Heart left ventricle (tissue), 16 donors: ENCODE results near the gene THBS1. TPM values are rescaled to one million over a fixed set of nuclear protein-coding genes. Genes with fewer than 3 reads are reported as not detected.

Experiments used
- ATAC-seq, 4 donors: fragments of 200-7000 bp; cut with Tn5 transposase; one replicate each; pipeline ENCODE4 v1.9.1; 2020 to 2022; ENCODE audit warnings: moderate library complexity in 4 of 4, mild to moderate bottlenecking in 3 of 4, moderate number of reproducible peaks in 1 of 4
- DNase-seq, 5 donors: peaks; one replicate each; pipeline ENCODE4 v3.0.0-alpha.2; 2020
- H3K27ac ChIP-seq, 12 donors: fragments of 200-600 bp; sonication (generic) in 4 of 12; one replicate each; pipeline versions ENCODE4 v1.5.0 to v1.8.0; 2016 to 2022; ENCODE audit warnings: mild to moderate bottlenecking in 2 of 12
- H3K27me3 ChIP-seq, 9 donors: fragments of 200-600 bp; sonication (generic) in 2 of 9; one replicate each; pipeline versions ENCODE4 v1.5.1 to v1.8.0; 2016 to 2022; ENCODE audit warnings: mild to moderate bottlenecking in 3 of 9
- H3K36me3 ChIP-seq, 9 donors: fragments of 200-600 bp; sonication (generic) in 2 of 9; one replicate each; pipeline versions ENCODE4 v1.5.0 to v1.8.0; 2018 to 2022; ENCODE audit warnings: mild to moderate bottlenecking in 2 of 9
- H3K4me1 ChIP-seq, 12 donors: fragments of 200-600 bp; sonication (generic) in 4 of 12; one replicate each; pipeline versions ENCODE4 v1.5.0 to v1.8.0; 2016 to 2022; ENCODE audit warnings: mild to moderate bottlenecking in 3 of 12
- H3K4me3 ChIP-seq, 12 donors: fragments of 200-600 bp; sonication (generic) in 4 of 12; one replicate each; pipeline versions ENCODE4 v1.5.0 to v1.8.0; 2017 to 2022; ENCODE audit warnings: mild to moderate bottlenecking in 9 of 12, moderate library complexity in 4 of 12
- H3K9me3 ChIP-seq, 12 donors: fragments of 200-600 bp; sonication (generic) in 4 of 12; one replicate each; pipeline versions ENCODE4 v1.5.0 to v1.8.0; 2016 to 2022; ENCODE audit warnings: mild to moderate bottlenecking in 1 of 12
- POLR2A ChIP-seq, 2 donors: fragments of 450-650 bp; IDR thresholded peaks; one replicate each; pipeline ENCODE4 v1.6.1; 2017; ENCODE audit warnings: antibody characterized with exemption in 2 of 2, mild to moderate bottlenecking in 2 of 2, moderate library complexity in 2 of 2
- WGBS, 4 donors: extraction: QIAGEN DNeasy Blood & Tissue Kit in 2 of 4; methylation state at CpG; one replicate each; pipeline versions ENCODE4 v1.1.5 to v1.1.7; 2013 to 2018; 5-methylcytosine and 5-hydroxymethylcytosine counted together
- intact Hi-C, 10 donors: fragments of 100-400 bp; cut with DNase I; formaldehyde crosslinking; loops; one replicate each; pipeline versions ENCODE4 v1.11.1 to v1.14.2; 2022
- polyA plus RNA-seq, 2 donors: library from polyadenylated mRNA; stranded (reverse); fragments of 200-250 nt; gene quantifications; one replicate each; pipeline ENCODE4 v1.2.3, GENCODE V29; 2013
- total RNA-seq, 9 donors: library from RNA; depleted of rRNA in 2 of 9; stranded (reverse); fragments of >200 nt in 2 of 9; fragmentation: NEBNext Ultra II Directional in 3 of 9; extraction: Animal tissue kit (Norgen Biotek cat#: 25700) in 3 of 9; gene quantifications; one replicate each; pipeline versions ENCODE4 v1.1.0 to v1.2.4, GENCODE V29; 2016 to 2023
- TF ChIP-seq, protein P1 (sequence below), 12 donors: fragments of 200-600 bp; sonication (generic) in 4 of 12; IDR thresholded peaks; one replicate each; pipeline versions ENCODE4 v1.5.0 to v1.8.0; 2018 to 2022; ENCODE audit warnings: antibody characterized with exemption in 12 of 12, mild to moderate bottlenecking in 5 of 12
- donor health status: ischemic (EF 13 %, LVEDD 7.1; RV severe dilation, severe dysfunction).
- donor health status: healthy with polysubstance abuse.
- donor health status: DM: no; HTN: yes; CAD: no.
- donor health status: DM: no; HTN: no; CAD: no.
- donor health status: ischemic (EF 25% LVEDD 6.9; RV normal size, moderate dysfunction).
- donor health status: ischemic (EF 25% LVEDD 5.7; RV mildly dilated, moderate dysfunction).
- donor health status: healthy.
- donor health status: DM: yes; HTN: yes; CAD: no.
- donor health status: ischemic (EF 35%, LVEDD 5.7; RV mildly dilated, moderate dysfunction).
- donor health status: nonischemic (EF 11% LVEDD 7.7; RV severe dilation, severe dysfunction).
- donor health status: DM: yes; HTN: yes; CAD: no.
- donor health status: PGD.
- donor health status: ischemic (EF 29% LVEDD 5.4; RV normal size, mild dysfunction).
- donor health status: nonischemic (EF 23%, LVEDD 6.1; RV moderate dilation, normal function).

Gene THBS1
- total and polyA plus RNA-seq, 11 donors = 8.5 to 573 (median 160) TPM

DNA sequence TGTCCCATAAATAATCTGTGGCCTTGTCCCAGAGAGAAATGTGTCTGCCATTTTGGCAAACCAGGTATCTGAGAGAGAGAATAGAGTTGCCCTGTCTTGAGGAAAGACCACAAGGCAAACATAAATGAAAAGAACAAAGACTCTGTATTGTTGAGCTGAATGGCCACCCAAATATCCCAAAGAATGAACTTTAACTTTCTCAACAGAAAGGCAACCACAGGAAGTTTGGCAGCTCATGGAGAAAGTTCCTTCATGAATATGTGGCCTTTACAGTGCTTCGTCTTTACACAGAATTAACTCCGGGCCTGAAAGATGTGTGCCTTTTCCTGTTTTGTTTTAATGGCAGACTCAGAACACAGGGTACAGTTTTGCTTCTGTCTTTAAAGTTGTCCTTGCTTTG is 41.4 kb upstream of the THBS1 start:
- Histone ChIP-seq H3K27ac (peak overlapping the region in 1 of 12 donors; percentile 56), H3K4me1 (peaks cover 0 to 9% (median 0%) of the 10 kb centered on the region in 12 donors), H3K9me3 (peaks cover 0 to under 1% (median 0%) of the 10 kb centered on the region in 12 donors), H3K4me3 (no peak overlapping the region), H3K36me3 (no peaks in the 10 kb centered on the region), H3K27me3 (no peaks in the 10 kb centered on the region)
- no peak for TF ChIP-seq POLR2A (IDR thresholded peaks at IDR 0.05)
- TF ChIP-seq, protein P1, sequence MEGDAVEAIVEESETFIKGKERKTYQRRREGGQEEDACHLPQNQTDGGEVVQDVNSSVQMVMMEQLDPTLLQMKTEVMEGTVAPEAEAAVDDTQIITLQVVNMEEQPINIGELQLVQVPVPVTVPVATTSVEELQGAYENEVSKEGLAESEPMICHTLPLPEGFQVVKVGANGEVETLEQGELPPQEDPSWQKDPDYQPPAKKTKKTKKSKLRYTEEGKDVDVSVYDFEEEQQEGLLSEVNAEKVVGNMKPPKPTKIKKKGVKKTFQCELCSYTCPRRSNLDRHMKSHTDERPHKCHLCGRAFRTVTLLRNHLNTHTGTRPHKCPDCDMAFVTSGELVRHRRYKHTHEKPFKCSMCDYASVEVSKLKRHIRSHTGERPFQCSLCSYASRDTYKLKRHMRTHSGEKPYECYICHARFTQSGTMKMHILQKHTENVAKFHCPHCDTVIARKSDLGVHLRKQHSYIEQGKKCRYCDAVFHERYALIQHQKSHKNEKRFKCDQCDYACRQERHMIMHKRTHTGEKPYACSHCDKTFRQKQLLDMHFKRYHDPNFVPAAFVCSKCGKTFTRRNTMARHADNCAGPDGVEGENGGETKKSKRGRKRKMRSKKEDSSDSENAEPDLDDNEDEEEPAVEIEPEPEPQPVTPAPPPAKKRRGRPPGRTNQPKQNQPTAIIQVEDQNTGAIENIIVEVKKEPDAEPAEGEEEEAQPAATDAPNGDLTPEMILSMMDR (IDR thresholded peaks at IDR 0.05) = no peak
- intact Hi-C loops = no loop called here
- no peak for ATAC-seq
- no peak for DNase-seq
- WGBS, 4 donors = 82 to 92% (median 90%) methylated on average over 2 of the region's 2 CpGs

- Histone ChIP-seq H3K27ac (peak overlapping the region in 3 of 12 donors; percentile 5 to 56 (median 30)), H3K4me1 (peaks cover 0 to 9% (median 0%) of the 10 kb centered on the region in 12 donors), H3K9me3 (peaks cover 0 to 6% (median 4%) of the 10 kb centered on the region in 12 donors), H3K4me3 (no peak overlapping the region), H3K36me3 (no peaks in the 10 kb centered on the region), H3K27me3 (no peaks in the 10 kb centered on the region)
- DNase-seq (no peak), ATAC-seq (no peak)
- 83 to 94% (median 89%) methylated on average over 3 of the region's 3 CpGs for WGBS, 4 donors
- no peak for TF ChIP-seq POLR2A (IDR thresholded peaks at IDR 0.05)
- TF ChIP-seq, protein P1 (IDR thresholded peaks at IDR 0.05) = no peak
- intact Hi-C loops = no loop called here
These were observed 40.8 kb upstream of the THBS1 start for GRCh38 chr15:39539973-39540558.

GRCh38 chr15:39542385-39543065 is 38.4 kb upstream of the THBS1 start:
- Histone ChIP-seq H3K27me3 (no peaks in the 10 kb centered on the region), H3K4me1 (peaks cover 0 to 9% (median 0%) of the 10 kb centered on the region in 12 donors), H3K4me3 (no peak overlapping the region), H3K27ac (no peak overlapping the region), H3K36me3 (no peaks in the 10 kb centered on the region), H3K9me3 (peaks cover 0 to 17% (median 10%) of the 10 kb centered on the region in 12 donors)
- TF ChIP-seq, protein P1 (IDR thresholded peaks at IDR 0.05) = no peak
- no peak for TF ChIP-seq POLR2A (IDR thresholded peaks at IDR 0.05)
- WGBS, 4 donors = 90 to 93% (median 93%) methylated on average over 4 of the region's 4 CpGs
- ATAC-seq (no peak), DNase-seq (no peak)
- intact Hi-C loops = no loop called here

DNA sequence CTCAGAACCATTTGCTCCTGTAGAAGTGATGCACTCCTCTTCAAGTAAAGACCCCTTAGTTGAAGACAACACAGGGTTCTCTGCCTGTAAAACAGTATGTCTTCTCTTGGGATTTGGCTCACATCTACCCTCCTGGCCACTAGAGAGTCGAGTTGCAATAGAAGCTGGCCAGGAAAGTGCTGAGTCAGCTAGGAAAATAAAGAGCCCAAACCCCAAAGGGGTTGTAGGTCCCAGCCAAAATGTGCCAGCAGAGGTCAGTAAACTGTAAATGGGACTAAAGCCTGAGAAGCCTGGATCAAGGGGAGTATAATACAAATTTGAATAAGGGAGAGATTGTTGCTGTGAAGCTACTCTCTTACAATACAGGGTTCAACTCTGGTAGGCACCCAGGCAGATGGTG is 37.2 kb upstream of the THBS1 start:
- TF ChIP-seq, protein P1 (IDR thresholded peaks at IDR 0.05) = no peak
- no peak for TF ChIP-seq POLR2A (IDR thresholded peaks at IDR 0.05)
- Histone ChIP-seq H3K27me3 (no peaks in the 10 kb centered on the region), H3K27ac (no peak overlapping the region), H3K4me3 (no peak overlapping the region), H3K4me1 (peaks cover 0 to 9% (median 0%) of the 10 kb centered on the region in 12 donors), H3K36me3 (no peaks in the 10 kb centered on the region), H3K9me3 (peaks cover 0 to 17% (median 10%) of the 10 kb centered on the region in 12 donors)
- DNase-seq (no peak), ATAC-seq (no peak)
- intact Hi-C loops = no loop called here
- 30 to 36% (median 35%) methylated on average over 1 of the region's 1 CpG for WGBS, 4 donors
